ENCODE results near the gene IFNG.
"Not testable (repeated sequence)": the region's sequence is repeated elsewhere in the genome, so short reads cannot be mapped to it uniquely, and the experiment has no call there.

Gene IFNG

DNA sequence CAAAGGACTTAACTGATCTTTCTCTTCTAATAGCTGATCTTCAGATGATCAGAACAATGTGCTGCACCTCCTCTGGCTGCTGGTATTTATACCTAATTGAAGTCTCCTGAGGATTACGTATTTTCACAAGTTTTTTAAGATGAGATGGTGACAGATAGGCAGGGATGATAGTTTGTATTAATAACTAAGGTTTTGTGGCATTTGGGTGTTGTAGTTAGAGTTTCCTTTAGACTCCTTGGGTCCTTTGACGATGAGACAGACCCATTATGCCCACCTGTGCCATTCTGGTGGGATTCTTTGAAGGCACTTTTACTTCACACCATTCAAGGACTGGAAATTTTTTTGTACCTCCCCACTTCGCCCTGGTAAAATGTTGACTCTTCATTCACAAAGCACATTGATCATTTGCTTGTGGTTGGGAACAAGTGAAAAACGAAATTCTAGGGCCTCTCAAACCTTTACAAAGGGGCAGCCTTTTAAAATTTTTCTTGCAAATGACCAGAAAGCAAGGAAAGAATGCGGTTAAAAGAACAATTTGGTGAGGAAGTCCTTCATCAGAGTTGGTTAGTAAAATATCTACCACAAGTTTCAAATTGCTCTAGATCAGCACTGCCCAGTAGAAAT, at the start of gene IFNG:
IFNG (minus strand) TSS at position 60 of the 624 bp plus-strand sequence. CDS start 125 bp downstream, outside the sequence.
- no peak within 1 kb of the TSS for H3K27ac Mint-ChIP-seq
- no peak for TF ChIP-seq CTCF (IDR thresholded peaks at IDR 0.05)
- no peak for DNase-seq
- H3K4me1 Mint-ChIP-seq: no peaks in the 10 kb centered on the region
- no peaks in the 10 kb centered on the region for H3K9me3 Mint-ChIP-seq
- no peaks in the 10 kb centered on the region for H3K27me3 Mint-ChIP-seq (ENCODE audit: low read depth, poor library complexity)
- no peaks in the 10 kb centered on the region for H3K36me3 Mint-ChIP-seq (ENCODE audit: low read depth)
- H3K4me3 Mint-ChIP-seq: no peak within 1 kb of the TSS

DNA sequence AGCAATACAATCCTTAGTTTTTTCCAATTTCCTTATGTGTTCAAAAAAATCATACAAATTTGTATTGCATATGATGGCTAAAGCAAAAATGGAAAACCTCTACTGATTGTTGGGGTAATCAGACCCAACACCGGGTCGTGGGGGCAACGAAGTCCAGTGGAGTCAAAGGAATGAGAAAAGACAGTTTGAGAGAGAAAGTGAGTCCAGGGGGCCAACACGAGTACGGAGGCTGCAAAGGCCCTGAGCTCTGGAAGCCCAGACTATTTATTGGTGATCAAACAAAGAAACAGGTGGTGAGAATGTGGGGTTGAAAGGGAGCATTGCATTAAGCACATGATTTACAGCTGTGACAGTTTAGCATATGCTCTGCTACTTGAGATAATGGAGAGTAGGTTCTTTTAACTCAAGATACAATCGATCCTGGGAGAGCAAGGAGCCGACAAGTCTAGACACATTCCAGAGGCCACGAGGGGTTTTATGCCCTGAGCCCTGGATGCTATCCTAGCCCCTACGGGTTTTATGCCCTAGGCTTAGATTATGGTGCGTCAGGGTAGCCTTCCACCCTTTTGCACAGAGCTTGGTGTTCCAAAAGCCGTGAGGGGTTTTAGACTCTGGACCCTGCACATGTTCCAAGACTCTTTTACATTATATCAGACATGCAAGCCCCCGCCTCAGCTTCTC, 49.6 kb upstream of the IFNG start:
- peaks cover 39% of the 10 kb centered on the region for H3K9me3 Mint-ChIP-seq
- H3K27ac Mint-ChIP-seq: peak overlapping the region; percentile 72
- H3K4me3 Mint-ChIP-seq; H3K36me3 Mint-ChIP-seq (ENCODE audit: low read depth); DNase-seq; H3K27me3 Mint-ChIP-seq (ENCODE audit: low read depth, poor library complexity): not testable (repeated sequence)
- H3K4me1 Mint-ChIP-seq: peaks cover 15% of the 10 kb centered on the region

- TF ChIP-seq CTCF (IDR thresholded peaks at IDR 0.05): no peak
- DNase-seq: no peak
- H3K27me3 Mint-ChIP-seq (ENCODE audit: low read depth, poor library complexity): no peaks in the 10 kb centered on the region
- H3K27ac Mint-ChIP-seq: peak overlapping the region; percentile 55
- peaks cover 27% of the 10 kb centered on the region for H3K9me3 Mint-ChIP-seq
- H3K4me3 Mint-ChIP-seq: no peak overlapping the region
- peaks cover 20% of the 10 kb centered on the region for H3K4me1 Mint-ChIP-seq
- peaks cover 8% of the 10 kb centered on the region for H3K36me3 Mint-ChIP-seq (ENCODE audit: low read depth)
Observed at GRCh38 chr12:68207276-68207675, 47.7 kb upstream of the IFNG start.

DNA sequence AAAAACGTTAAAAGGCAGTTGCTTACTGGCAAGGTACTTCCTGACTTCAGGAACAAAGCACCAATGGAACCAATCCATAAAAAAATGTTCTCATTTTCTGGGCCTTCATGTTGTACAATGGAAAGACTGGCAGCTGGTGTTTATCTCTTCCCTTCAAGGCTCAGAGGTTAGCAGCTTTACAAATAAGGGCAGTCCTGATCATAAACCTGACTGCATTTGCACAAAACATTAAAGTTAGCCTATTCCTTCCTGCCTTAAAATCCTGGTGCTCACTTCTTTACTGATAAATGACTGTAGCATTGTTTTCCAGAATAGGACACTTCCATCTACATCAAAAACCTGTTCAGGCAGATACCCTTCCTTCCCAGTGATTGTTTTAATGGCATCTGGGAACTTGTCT, 46.9 kb upstream of the IFNG start:
- H3K4me1 Mint-ChIP-seq: peaks cover 20% of the 10 kb centered on the region
- TF ChIP-seq CTCF (IDR thresholded peaks at IDR 0.05): no peak
- no peaks in the 10 kb centered on the region for H3K27me3 Mint-ChIP-seq (ENCODE audit: low read depth, poor library complexity)
- no peaks in the 10 kb centered on the region for H3K36me3 Mint-ChIP-seq (ENCODE audit: low read depth)
- H3K4me3 Mint-ChIP-seq: no peak overlapping the region
- no peak overlapping the region for H3K27ac Mint-ChIP-seq
- H3K9me3 Mint-ChIP-seq: peaks cover 19% of the 10 kb centered on the region
- DNase-seq: no peak

DNA sequence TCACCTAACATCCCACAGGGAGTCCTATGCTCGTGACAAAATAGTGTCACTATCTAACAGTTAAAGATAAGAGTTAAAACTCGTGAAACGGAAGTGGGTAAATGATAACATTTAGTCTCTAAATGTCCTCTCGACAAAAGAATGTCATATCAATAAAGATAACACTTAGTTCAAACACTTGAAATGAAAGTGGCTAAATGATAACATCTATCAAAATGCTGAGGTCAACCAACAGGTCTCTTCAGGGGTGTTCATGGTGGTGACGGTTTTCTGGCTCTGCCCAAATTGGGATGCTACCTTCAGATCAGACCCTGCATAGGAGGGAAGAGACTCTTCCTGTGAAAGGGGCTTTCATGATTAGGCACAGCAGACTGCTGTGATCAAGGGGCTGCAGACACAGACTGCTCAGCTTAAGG, 43.9 kb upstream of the IFNG start:
- peaks cover 5% of the 10 kb centered on the region for H3K9me3 Mint-ChIP-seq
- peaks cover 19% of the 10 kb centered on the region for H3K4me1 Mint-ChIP-seq

GRCh38 chr12:68200854-68201253, 41.3 kb upstream of the IFNG start:
- no peaks in the 10 kb centered on the region for H3K9me3 Mint-ChIP-seq
- H3K4me3 Mint-ChIP-seq: no peak overlapping the region
- H3K4me1 Mint-ChIP-seq: peaks cover 16% of the 10 kb centered on the region
- no peak for DNase-seq
- no peak for TF ChIP-seq CTCF (IDR thresholded peaks at IDR 0.05)
- no peaks in the 10 kb centered on the region for H3K36me3 Mint-ChIP-seq (ENCODE audit: low read depth)
- no peaks in the 10 kb centered on the region for H3K27me3 Mint-ChIP-seq (ENCODE audit: low read depth, poor library complexity)
- H3K27ac Mint-ChIP-seq: no peak overlapping the region

More for the DNA sequence above, 43.9 kb upstream of the IFNG start:
- no peak for DNase-seq
- Mint-ChIP-seq H3K27me3 (ENCODE audit: low read depth, poor library complexity) (no peaks in the 10 kb centered on the region), H3K27ac (no peak overlapping the region), H3K36me3 (ENCODE audit: low read depth) (no peaks in the 10 kb centered on the region), H3K4me3 (no peak overlapping the region)
- TF ChIP-seq CTCF (IDR thresholded peaks at IDR 0.05): no peak
